Neural cell (in vitro differentiated cells): ENCODE results near the gene SEC22A. TPM values are rescaled to one million over a fixed set of nuclear protein-coding genes. Genes with fewer than 3 reads are reported as not detected.

Experiments used
- H2AFZ ChIP-seq: fragments of 200-600, 300-800 bp; sonication (generic), shearing (Covaris generic); 2 replicates; pipeline ENCODE4 v1.6.0; 2014; ENCODE audit warnings: low read depth, mild to moderate bottlenecking, antibody characterized with exemption, low read length, moderate library complexity
- H3F3A ChIP-seq: fragments of 200-600 bp; shearing (Covaris generic); 2 replicates; pipeline ENCODE4 v1.6.1; 2016; ENCODE audit warnings: mild to moderate bottlenecking, moderate library complexity, mixed read lengths, antibody characterized with exemption, low read length; ENCODE audit not compliant: insufficient read depth, poor library complexity, severe bottlenecking
- H3K27ac ChIP-seq: fragments of 200-600, 300-800 bp; sonication (generic), shearing (Covaris generic); 2 replicates; pipeline ENCODE4 v1.5.1; 2014; ENCODE audit warnings: mild to moderate bottlenecking, low read length, moderate library complexity
- H3K27me3 ChIP-seq: fragments of 300-800, 200-600 bp; sonication (generic), shearing (Covaris generic); 2 replicates; pipeline ENCODE4 v1.6.0; 2014; ENCODE audit warnings: mild to moderate bottlenecking, low read depth, low read length, moderate library complexity; ENCODE audit not compliant: insufficient read depth
- H3K36me3 ChIP-seq: fragments of 300-800, 200-600 bp; sonication (generic), shearing (Covaris generic); 2 replicates; pipeline ENCODE4 v1.5.1; 2014; ENCODE audit warnings: mild to moderate bottlenecking, antibody characterized with exemption, low read length, moderate library complexity; ENCODE audit not compliant: insufficient read depth
- H3K4me2 ChIP-seq: fragments of 300-800, 200-600 bp; sonication (generic), shearing (Covaris generic); 2 replicates; pipeline ENCODE4 v1.6.0; 2014; ENCODE audit warnings: mild to moderate bottlenecking, low read length
- H3K4me3 ChIP-seq: fragments of 300-800, 200-600 bp; sonication (generic), shearing (Covaris generic); 2 replicates; pipeline ENCODE4 v1.5.1; 2014; ENCODE audit warnings: mild to moderate bottlenecking, low read length, moderate library complexity
- H3K79me2 ChIP-seq: fragments of 200-600 bp; shearing (Covaris generic); replicated peaks from 2 replicates; pipeline ENCODE4 v1.6.0; 2014; ENCODE audit warnings: mild to moderate bottlenecking, low read length, moderate library complexity; ENCODE audit not compliant: insufficient read depth
- H3K9ac ChIP-seq: fragments of 300-800, 200-600 bp; sonication (generic), shearing (Covaris generic); 2 replicates; pipeline ENCODE4 v1.6.1; 2016; ENCODE audit warnings: mild to moderate bottlenecking, low read length, mixed read lengths
- H3K9me2 ChIP-seq: fragments of 200-600 bp; shearing (Covaris generic); 2 replicates; pipeline ENCODE4 v1.6.1; 2016; ENCODE audit warnings: mild to moderate bottlenecking, low read length, mixed read lengths; ENCODE audit not compliant: insufficient read depth
- H3K9me3 ChIP-seq: fragments of 200-600, 300-800 bp; sonication (generic), shearing (Covaris generic); 2 replicates; pipeline ENCODE4 v1.6.1; 2016; ENCODE audit warnings: mild to moderate bottlenecking, mixed run types, low read length, moderate library complexity, mixed read lengths
- H4K20me1 ChIP-seq: fragments of 200-600 bp; shearing (Covaris generic); 2 replicates; pipeline ENCODE4 v1.6.1; 2016; ENCODE audit warnings: mild to moderate bottlenecking, mixed run types; ENCODE audit not compliant: insufficient read depth
- CTCF ChIP-seq: fragments of 450-650 bp; IDR thresholded peaks from 2 replicates; pipeline ENCODE4 v1.5.1; 2014; ENCODE audit warnings: antibody characterized with exemption, mild to moderate bottlenecking, moderate library complexity; ENCODE audit not compliant: poor library complexity, severe bottlenecking
- EP300 ChIP-seq: fragments of 450-650 bp; conservative IDR thresholded peaks from 2 replicates; pipeline ENCODE4 v1.6.1; 2014; ENCODE audit warnings: antibody characterized with exemption, mild to moderate bottlenecking, moderate library complexity; ENCODE audit not compliant: poor library complexity, severe bottlenecking
- EZH2 ChIP-seq: fragments of 200-600, 300-800 bp; shearing (Covaris generic), sonication (generic); IDR thresholded peaks from 2 replicates; pipeline ENCODE4 v1.6.1; 2014; ENCODE audit warnings: antibody characterized with exemption, low read length, borderline replicate concordance, mild to moderate bottlenecking; ENCODE audit not compliant: insufficient read depth, poor library complexity, severe bottlenecking
- MXI1 ChIP-seq: fragments of 450-650 bp; conservative IDR thresholded peaks from 2 replicates; pipeline ENCODE4 v1.6.1; 2014; ENCODE audit warnings: antibody characterized with exemption, mild to moderate bottlenecking; ENCODE audit not compliant: poor library complexity, severe bottlenecking
- POLR2AphosphoS5 ChIP-seq: IDR thresholded peaks from 2 replicates; pipeline ENCODE4 v1.6.1; 2012
- RAD21 ChIP-seq: fragments of 450-650 bp; conservative IDR thresholded peaks from 2 replicates; pipeline ENCODE4 v1.6.1; 2014; ENCODE audit warnings: antibody characterized with exemption, mild to moderate bottlenecking, moderate library complexity
- REST ChIP-seq: IDR thresholded peaks from 2 replicates; pipeline ENCODE4 v1.6.1; 2012; ENCODE audit warnings: borderline replicate concordance
- SMC3 ChIP-seq: fragments of 450-650 bp; conservative IDR thresholded peaks from 2 replicates; pipeline ENCODE4 v1.6.1; 2014; ENCODE audit warnings: antibody characterized with exemption, mild to moderate bottlenecking, moderate library complexity; ENCODE audit not compliant: poor library complexity
- TAF1 ChIP-seq: IDR thresholded peaks from 2 replicates; pipeline ENCODE4 v1.6.1; 2012; ENCODE audit warnings: low read depth
- polyA plus RNA-seq: library from polyadenylated mRNA; depleted of rRNA; stranded (reverse); fragments of >200 nt; gene quantifications from 2 replicates; pipeline ENCODE4 v1.2.3, GENCODE V29; 2014

SEC22A gene
- polyA plus RNA-seq, 1 donor from 2014 or later: 44.0 TPM

- Histone ChIP-seq H3K27ac (no peak overlapping the region), H3K9ac (no peak overlapping the region), H3K36me3 (no peaks in the 10 kb centered on the region), H2AFZ (no peak overlapping the region), H4K20me1 (no peaks in the 10 kb centered on the region), H3K9me2 (no peaks in the 10 kb centered on the region), H3K27me3 (no peaks in the 10 kb centered on the region), H3K9me3 (no peaks in the 10 kb centered on the region), H3F3A (no peaks in the 10 kb centered on the region), H3K79me2 (no peaks in the 10 kb centered on the region), H3K4me2 (no peak overlapping the region), H3K4me3 (no peak overlapping the region)
- TF ChIP-seq MXI1 (no peak), REST (no peak), CTCF (no peak), RAD21 (no peak), TAF1 (no peak), EZH2 (no peak), EP300 (no peak), SMC3 (no peak), POLR2AphosphoS5 (no peak)
Observed at GRCh38 chr3:123290107-123290930, 88.6 kb downstream of the SEC22A start.

GRCh38 chr3:123290962-123291361, 89.2 kb downstream of the SEC22A start:
- H2AFZ ChIP-seq: no peak overlapping the region
- no peaks in the 10 kb centered on the region for H3K36me3 ChIP-seq
- no peaks in the 10 kb centered on the region for H3K79me2 ChIP-seq
- H4K20me1 ChIP-seq: no peaks in the 10 kb centered on the region
- H3K9me3 ChIP-seq: no peaks in the 10 kb centered on the region
- H3K4me2 ChIP-seq: no peak overlapping the region
- H3K27me3 ChIP-seq: no peaks in the 10 kb centered on the region
- TF ChIP-seq RAD21 (no peak), CTCF (no peak), POLR2AphosphoS5 (no peak), EZH2 (no peak), SMC3 (no peak), EP300 (no peak), MXI1 (no peak), REST (no peak), TAF1 (no peak)
- no peaks in the 10 kb centered on the region for H3K9me2 ChIP-seq
- H3F3A ChIP-seq: no peaks in the 10 kb centered on the region
- H3K9ac ChIP-seq: no peak overlapping the region
- H3K27ac ChIP-seq: no peak overlapping the region
- H3K4me3 ChIP-seq: no peak overlapping the region
